Neuron (in vitro differentiated cells): ENCODE data around the gene DNAJC4.

Source experiments
- H2AFZ ChIP-seq: one replicate; pipeline ENCODE4 v1.6.1; 2013; ENCODE audit warnings: low read depth, mild to moderate bottlenecking, inconsistent platforms, low read length, moderate library complexity
- H3K27me3 ChIP-seq: one replicate; pipeline ENCODE4 v1.6.1; 2013; ENCODE audit warnings: low read length; ENCODE audit not compliant: insufficient read depth
- H3K36me3 ChIP-seq: one replicate; pipeline ENCODE4 v1.6.1; 2013; ENCODE audit warnings: low read length; ENCODE audit not compliant: insufficient read depth
- H3K4me1 ChIP-seq: one replicate; pipeline ENCODE4 v1.6.1; 2013; ENCODE audit warnings: low read length; ENCODE audit not compliant: insufficient read depth
- H3K4me3 ChIP-seq: 2 replicates; pipeline ENCODE4 v1.5.1; 2013; ENCODE audit warnings: mild to moderate bottlenecking, low read length, moderate library complexity
- H3K9me3 ChIP-seq: one replicate; pipeline ENCODE4 v1.6.1; 2013; ENCODE audit warnings: low read length

The DNAJC4 gene

DNA sequence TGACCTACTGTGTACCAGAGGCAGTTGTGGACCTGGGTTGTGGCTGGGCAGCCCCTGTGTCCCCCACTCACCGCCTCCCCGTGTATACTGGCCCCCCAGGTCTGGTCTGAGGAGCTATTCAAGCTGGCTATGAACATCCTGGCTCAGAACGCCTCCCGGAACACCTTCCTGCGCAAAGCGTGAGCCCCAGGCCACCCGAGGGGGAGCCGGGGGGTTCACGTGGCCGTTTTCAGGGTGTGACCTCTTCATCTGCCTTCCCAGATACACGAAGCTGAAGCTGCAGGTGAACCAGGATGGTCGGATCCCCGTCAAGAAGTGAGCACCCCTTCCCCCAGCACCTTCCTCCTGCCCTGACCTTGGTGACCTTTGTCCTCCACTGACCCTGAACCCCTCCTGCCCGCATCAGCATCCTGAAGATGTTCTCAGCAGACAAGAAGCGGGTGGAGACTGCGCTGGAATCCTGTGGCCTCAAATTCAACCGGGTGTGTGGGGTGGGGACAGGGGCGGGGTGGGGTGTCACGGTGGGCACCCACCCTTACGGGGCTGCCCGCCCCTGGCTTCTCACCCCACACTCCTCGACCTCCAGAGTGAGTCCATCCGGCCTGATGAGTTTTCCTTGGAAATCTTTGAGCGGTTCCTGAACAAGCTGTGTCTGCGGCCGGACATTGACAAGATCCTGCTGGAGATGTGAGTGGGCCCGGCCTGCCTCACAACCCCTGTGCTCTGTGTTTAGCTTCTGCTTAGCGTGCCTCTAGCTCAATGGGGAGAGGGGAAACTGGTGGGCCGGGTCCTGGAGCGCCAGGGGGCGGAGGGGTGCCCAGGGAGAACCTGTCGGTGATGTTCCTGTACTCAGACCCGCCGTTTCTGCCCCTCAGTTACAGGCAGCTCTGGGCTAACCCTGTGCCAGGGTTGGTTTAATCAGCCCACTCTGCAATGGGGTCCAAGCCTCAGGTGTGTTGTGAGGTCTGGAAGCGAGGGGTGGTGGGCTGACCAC, 25.1 kb downstream of the DNAJC4 start:
- H3K9me3 ChIP-seq: no peaks in the 10 kb centered on the region
- H3K4me3 ChIP-seq: no peak overlapping the region
- peaks cover 31% of the 10 kb centered on the region for H3K36me3 ChIP-seq
- H3K27me3 ChIP-seq: no peaks in the 10 kb centered on the region
- peaks cover 13% of the 10 kb centered on the region for H3K4me1 ChIP-seq
- H2AFZ ChIP-seq: no peak overlapping the region

GRCh38 chr11:64256300-64256699, 26.0 kb downstream of the DNAJC4 start:
- H3K27me3 ChIP-seq: no peaks in the 10 kb centered on the region
- no peak overlapping the region for H3K4me3 ChIP-seq
- no peaks in the 10 kb centered on the region for H3K9me3 ChIP-seq
- peaks cover 6% of the 10 kb centered on the region for H3K4me1 ChIP-seq
- H3K36me3 ChIP-seq: peaks cover 35% of the 10 kb centered on the region
- no peak overlapping the region for H2AFZ ChIP-seq

- H3K4me3 ChIP-seq: no peak overlapping the region
- peaks cover 55% of the 10 kb centered on the region for H3K36me3 ChIP-seq
- no peaks in the 10 kb centered on the region for H3K27me3 ChIP-seq
- no peak overlapping the region for H2AFZ ChIP-seq
- H3K4me1 ChIP-seq: no peaks in the 10 kb centered on the region
- no peaks in the 10 kb centered on the region for H3K9me3 ChIP-seq
Measured at GRCh38 chr11:64258356-64258755, 28.0 kb downstream of the DNAJC4 start.

DNA sequence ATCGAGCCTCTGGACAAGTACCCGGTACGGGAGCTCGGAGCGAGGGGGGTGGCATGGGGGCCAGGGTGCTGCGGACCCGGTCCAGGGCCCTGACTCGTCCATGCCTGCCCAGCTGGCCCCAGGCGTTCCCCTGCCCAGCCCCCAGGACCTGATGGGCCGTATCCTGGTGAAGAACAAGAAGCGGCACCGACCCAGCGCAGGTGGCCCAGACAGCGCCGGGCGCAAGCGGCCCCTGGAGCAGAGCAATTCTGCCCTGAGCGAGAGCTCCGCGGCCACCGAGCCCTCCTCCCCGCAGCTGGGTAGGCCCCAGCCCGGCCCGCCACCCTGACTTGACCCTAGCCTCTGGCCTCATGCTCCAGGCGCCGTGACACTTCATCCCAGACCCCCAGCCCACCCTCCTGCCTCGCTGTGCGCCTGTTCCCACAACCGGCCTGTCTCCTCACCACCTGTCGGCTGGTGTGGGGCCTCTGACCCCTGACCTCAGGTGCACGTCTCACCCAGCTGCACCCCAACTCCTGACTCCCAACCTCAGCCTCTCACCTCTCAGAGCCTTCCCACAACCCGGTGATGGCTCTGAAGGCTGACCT, 28.7 kb downstream of the DNAJC4 start:
- Histone ChIP-seq H3K27me3 (no peaks in the 10 kb centered on the region), H3K4me3 (no peak overlapping the region), H3K4me1 (no peaks in the 10 kb centered on the region), H2AFZ (no peak overlapping the region), H3K36me3 (peaks cover 56% of the 10 kb centered on the region), H3K9me3 (no peaks in the 10 kb centered on the region)

DNA sequence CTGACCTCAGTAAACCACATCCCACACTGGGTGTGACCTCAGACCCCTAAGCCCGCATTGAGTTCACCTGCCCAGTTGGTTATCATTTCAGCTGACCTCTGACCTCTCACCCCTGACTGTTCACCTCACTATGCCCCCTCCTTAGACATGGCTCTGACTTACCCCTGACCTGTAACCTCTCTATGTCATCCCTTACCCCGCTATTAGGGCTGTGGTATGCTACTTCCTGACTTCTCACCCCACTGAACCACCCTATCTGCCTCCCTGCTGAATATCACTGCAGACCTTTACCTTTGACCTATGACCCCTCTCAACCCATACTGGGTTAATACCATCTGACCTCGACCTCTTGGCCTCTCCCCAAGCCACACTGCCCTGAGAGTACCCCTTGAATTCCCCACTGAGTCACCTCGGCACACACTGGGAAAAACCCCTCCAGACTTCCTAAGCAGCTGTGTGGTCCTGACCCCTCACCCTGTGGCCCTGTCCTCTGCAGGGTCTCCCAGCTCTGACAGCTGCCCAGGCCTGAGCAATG, 29.3 kb downstream of the DNAJC4 start:
- H2AFZ ChIP-seq: no peak overlapping the region
- H3K36me3 ChIP-seq: peaks cover 56% of the 10 kb centered on the region
- H3K27me3 ChIP-seq: no peaks in the 10 kb centered on the region
- no peaks in the 10 kb centered on the region for H3K9me3 ChIP-seq
- H3K4me1 ChIP-seq: no peaks in the 10 kb centered on the region
- H3K4me3 ChIP-seq: no peak overlapping the region

DNA sequence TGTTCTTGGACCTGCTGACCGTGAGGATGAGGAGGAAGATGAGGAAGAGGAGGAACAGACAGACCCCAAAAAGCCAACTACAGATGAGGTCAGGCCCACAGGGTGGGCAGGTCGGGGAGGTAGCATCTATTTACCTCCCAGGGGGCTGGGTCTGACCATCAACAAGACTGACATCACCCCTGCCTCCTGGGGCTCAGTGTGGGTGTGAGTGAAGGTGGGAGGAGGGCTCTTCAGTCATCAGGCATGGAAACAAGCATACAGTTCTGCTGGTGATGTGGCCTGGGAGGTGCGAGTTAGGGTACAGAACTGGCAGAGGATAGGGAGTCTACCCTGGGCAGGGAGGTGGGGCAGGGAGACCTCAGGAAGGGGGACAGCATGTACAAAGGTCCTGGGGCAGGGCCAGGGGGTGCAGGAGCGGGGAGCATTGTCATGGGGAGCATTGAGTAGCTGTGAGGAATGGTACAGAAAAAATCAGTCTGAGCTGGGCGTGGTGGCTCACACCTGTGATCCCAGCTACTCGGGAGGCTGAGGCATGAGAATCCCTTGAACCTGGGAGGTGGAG, 29.9 kb downstream of the DNAJC4 start:
- Histone ChIP-seq H3K27me3 (no peaks in the 10 kb centered on the region), H3K9me3 (no peaks in the 10 kb centered on the region), H3K36me3 (peaks cover 56% of the 10 kb centered on the region), H2AFZ (no peak overlapping the region), H3K4me3 (no peak overlapping the region), H3K4me1 (no peaks in the 10 kb centered on the region)

DNA sequence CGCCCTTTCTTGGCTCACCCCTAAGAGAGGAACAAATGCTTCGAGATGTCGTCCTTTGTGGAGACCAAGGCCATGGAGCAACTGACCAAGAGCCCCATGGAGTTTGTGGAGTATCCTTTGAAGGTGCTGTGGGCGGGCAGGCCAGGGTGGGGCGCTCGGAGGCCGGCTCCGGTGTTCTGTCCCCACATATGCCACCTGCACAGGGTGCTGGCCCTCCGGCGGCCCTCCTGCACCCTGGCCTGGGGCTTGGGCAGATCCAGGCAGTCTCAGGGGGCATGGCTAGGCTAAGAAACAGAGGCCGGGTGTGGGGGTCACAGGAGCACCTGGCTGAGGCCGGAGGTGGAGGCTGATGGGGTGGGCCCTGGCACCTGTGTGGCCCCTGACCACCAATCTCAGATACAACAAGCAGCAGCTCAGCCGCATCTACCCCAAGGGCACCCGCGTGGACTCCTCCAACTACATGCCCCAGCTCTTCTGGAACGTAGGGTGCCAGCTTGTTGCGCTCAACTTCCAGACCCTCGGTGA, 31.3 kb downstream of the DNAJC4 start:
- Histone ChIP-seq H3K27me3 (no peaks in the 10 kb centered on the region), H3K36me3 (peaks cover 52% of the 10 kb centered on the region), H3K4me3 (no peak overlapping the region), H3K4me1 (no peaks in the 10 kb centered on the region), H3K9me3 (no peaks in the 10 kb centered on the region), H2AFZ (no peak overlapping the region)

- no peaks in the 10 kb centered on the region for H3K9me3 ChIP-seq
- H3K4me3 ChIP-seq: no peak overlapping the region
- H2AFZ ChIP-seq: no peak overlapping the region
- H3K4me1 ChIP-seq: no peaks in the 10 kb centered on the region
- peaks cover 51% of the 10 kb centered on the region for H3K36me3 ChIP-seq
- H3K27me3 ChIP-seq: no peaks in the 10 kb centered on the region
Measured at GRCh38 chr11:64262271-64263002, 32.1 kb downstream of the DNAJC4 start.

GRCh38 chr11:64263021-64263946, 32.9 kb downstream of the DNAJC4 start:
- Histone ChIP-seq H3K4me1 (peaks cover under 1% of the 10 kb centered on the region), H3K36me3 (peaks cover 48% of the 10 kb centered on the region), H3K4me3 (no peak overlapping the region), H3K27me3 (no peaks in the 10 kb centered on the region), H2AFZ (no peak overlapping the region), H3K9me3 (no peaks in the 10 kb centered on the region)

DNA sequence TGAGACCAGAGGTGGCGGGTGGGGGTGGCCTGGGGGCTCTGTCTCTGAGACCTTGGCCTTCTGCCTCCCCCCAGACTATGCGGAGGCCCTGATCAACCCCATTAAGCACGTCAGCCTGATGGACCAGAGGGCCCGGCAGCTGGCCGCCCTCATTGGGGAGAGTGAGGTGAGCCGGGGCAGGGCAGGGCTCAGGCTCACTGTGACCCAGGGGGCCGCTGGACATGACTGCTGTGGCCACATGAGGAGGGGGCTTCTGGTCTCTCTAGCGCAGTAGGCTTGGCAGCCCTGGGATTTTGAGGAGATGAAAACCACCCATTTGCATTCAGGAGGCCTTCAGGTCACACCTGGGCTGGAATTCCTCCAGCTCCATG, 33.6 kb downstream of the DNAJC4 start:
- H3K4me1 ChIP-seq: peaks cover 7% of the 10 kb centered on the region
- H3K36me3 ChIP-seq: peaks cover 43% of the 10 kb centered on the region
- no peak overlapping the region for H2AFZ ChIP-seq

GRCh38 chr11:64264371-64264852, 34.1 kb downstream of the DNAJC4 start:
- Histone ChIP-seq H3K27me3 (no peaks in the 10 kb centered on the region), H3K4me1 (peaks cover 9% of the 10 kb centered on the region), H3K36me3 (peaks cover 40% of the 10 kb centered on the region), H3K4me3 (no peak overlapping the region), H2AFZ (no peak overlapping the region), H3K9me3 (no peaks in the 10 kb centered on the region)

More for the DNA sequence above, 33.6 kb downstream of the DNAJC4 start:
- Histone ChIP-seq H3K27me3 (no peaks in the 10 kb centered on the region), H3K9me3 (no peaks in the 10 kb centered on the region), H3K4me3 (no peak overlapping the region)
